Endothelial cell of umbilical vein (primary cell): ENCODE measurements around the gene INPP5A. TPM values are rescaled to one million over a fixed set of nuclear protein-coding genes. Genes with fewer than 3 reads are reported as not detected.

Source experiments
- BruUV-seq: library from RNA; stranded (reverse); fragments of 400-500 nt; replicated peaks from 2 replicates; lab custom pipeline; 2021; lab: Mats Ljungman, UMichigan
- CTCF ChIA-PET: fragments of 300-600, 350-600 bp; sonication (Branson Sonifier 250); formaldehyde crosslinking; loops from one replicate; lab custom pipeline; 2021; ENCODE audit warnings: antibody characterized with exemption, inconsistent platforms; lab: Charles Lee
- POLR2A ChIA-PET: fragments of 300-600, 350-600 bp; sonication (Branson Sonifier 250); formaldehyde crosslinking; loops from one replicate; lab custom pipeline; 2021; ENCODE audit warnings: antibody characterized with exemption, inconsistent platforms; lab: Charles Lee
- DNase-seq: peaks from one replicate; pipeline ENCODE4 v3.0.0-alpha.2; 2011; ENCODE audit warnings: low read depth, low spot score
- FAIRE-seq: peaks from 2 replicates; lab custom pipeline; 2011; peaks lifted over from hg19 to GRCh38; lab: Jason Lieb, UNC
- H2AFZ ChIP-seq: 2 replicates; pipeline ENCODE4 v1.6.0; 2012; ENCODE audit warnings: low read depth, low read length, control low read depth, inconsistent platforms
- H3K27ac ChIP-seq: 2 replicates; pipeline ENCODE4 v1.5.1; 2011; ENCODE audit warnings: low read depth, mild to moderate bottlenecking, control low read depth, low read length, moderate library complexity; ENCODE audit not compliant: insufficient read depth
- H3K27me3 ChIP-seq, 2 experiments: 2 replicates each; pipeline versions ENCODE4 v1.6.0 to v1.6.1; 2011; ENCODE audit warnings: low read length in 2 of 2, mixed read lengths in 1 of 2; ENCODE audit not compliant: control insufficient read depth in 2 of 2, insufficient read depth in 2 of 2
- H3K36me3 ChIP-seq, 2 experiments: 2 replicates in 1 of 2; 3 replicates in 1 of 2; pipeline ENCODE4 v1.5.1; 2011; ENCODE audit warnings: low read length in 2 of 2, mild to moderate bottlenecking in 1 of 2, moderate library complexity in 1 of 2; ENCODE audit not compliant: control insufficient read depth in 2 of 2, insufficient read depth in 2 of 2; ENCODE audit errors: extremely low read depth in 1 of 2
- H3K4me1 ChIP-seq: 3 replicates; pipeline ENCODE4 v1.5.1; 2011; ENCODE audit warnings: mild to moderate bottlenecking, low read length; ENCODE audit not compliant: control insufficient read depth, insufficient read depth; ENCODE audit errors: extremely low read depth
- H3K4me2 ChIP-seq: 2 replicates; pipeline ENCODE4 v1.6.1; 2011; ENCODE audit warnings: low read length, control low read depth, mixed read lengths; ENCODE audit not compliant: insufficient read depth
- H3K4me3 ChIP-seq, 3 experiments: fragments of 200-600 bp in 1 of 3; sonication (generic), shearing (Covaris generic) in 1 of 3; replicated peaks in 1 of 3; 2 replicates each; pipeline ENCODE4 v1.5.1; 2011 to 2016; ENCODE audit warnings: control low read depth in 3 of 3, low read length in 3 of 3, mild to moderate bottlenecking in 2 of 3, inconsistent platforms in 1 of 3, low read depth in 1 of 3, moderate library complexity in 1 of 3; ENCODE audit not compliant: insufficient read depth in 1 of 3
- H3K79me2 ChIP-seq: 2 replicates; pipeline ENCODE4 v1.6.0; 2012; ENCODE audit warnings: low read length, inconsistent platforms; ENCODE audit not compliant: control insufficient read depth, insufficient read depth
- H3K9ac ChIP-seq: replicated peaks from 2 replicates; pipeline ENCODE3; 2011; ENCODE audit warnings: low read length, control low read depth; ENCODE audit not compliant: insufficient read depth; ENCODE audit errors: extremely low read depth
- H3K9me1 ChIP-seq: replicated peaks from 3 replicates; pipeline ENCODE4 v1.6.0; 2011; ENCODE audit warnings: mild to moderate bottlenecking, low read length; ENCODE audit not compliant: control insufficient read depth, insufficient read depth; ENCODE audit errors: extremely low read depth
- H3K9me3 ChIP-seq: replicated peaks from 2 replicates; pipeline ENCODE4 v1.5.1; 2012; ENCODE audit warnings: low read length, inconsistent platforms; ENCODE audit not compliant: control insufficient read depth, insufficient read depth
- H4K20me1 ChIP-seq: replicated peaks from 2 replicates; pipeline ENCODE3; 2011; ENCODE audit warnings: mild to moderate bottlenecking, low read length; ENCODE audit not compliant: control insufficient read depth, insufficient read depth; ENCODE audit errors: extremely low read depth
- CTCF ChIP-seq, 2 donors: IDR thresholded peaks; 1 replicate in 1 of 2; 2 replicates in 1 of 2; pipeline ENCODE4 v1.5.1; 2011; ENCODE audit warnings: low read length in 2 of 2, mild to moderate bottlenecking in 2 of 2, moderate library complexity in 2 of 2, control low read depth in 1 of 2, inconsistent platforms in 1 of 2, low read depth in 1 of 2; ENCODE audit not compliant: insufficient read depth in 1 of 2; ENCODE audit errors: extremely low read depth in 1 of 2
- EZH2 ChIP-seq: IDR thresholded peaks from 2 replicates; pipeline ENCODE4 v1.6.1; 2012; ENCODE audit warnings: borderline replicate concordance, low read depth, mild to moderate bottlenecking, moderate library complexity, low read length, inconsistent platforms; ENCODE audit not compliant: severe bottlenecking
- FOS ChIP-seq: IDR thresholded peaks from 2 replicates; pipeline ENCODE4 v1.6.1; 2011; ENCODE audit warnings: mild to moderate bottlenecking, low read length, moderate library complexity, borderline replicate concordance; ENCODE audit not compliant: insufficient read depth
- GATA2 ChIP-seq: IDR thresholded peaks from 2 replicates; pipeline ENCODE4 v1.7.0; 2011; ENCODE audit warnings: low read depth, mild to moderate bottlenecking, moderate library complexity, mixed read lengths, low read length; ENCODE audit not compliant: insufficient read length, insufficient read depth
- JUN ChIP-seq: IDR thresholded peaks from 2 replicates; pipeline ENCODE4 v1.6.1; 2011; ENCODE audit warnings: borderline replicate concordance, low read depth; ENCODE audit not compliant: insufficient read length, insufficient read depth
- MAX ChIP-seq: IDR thresholded peaks from 2 replicates; pipeline ENCODE4 v1.6.1; 2011; ENCODE audit not compliant: insufficient read depth, insufficient read length
- MYC ChIP-seq: IDR thresholded peaks from one replicate; pipeline ENCODE4 v1.6.1; 2011; ENCODE audit warnings: mild to moderate bottlenecking, low read depth, low read length
- POLR2A ChIP-seq: IDR thresholded peaks from 2 replicates; pipeline ENCODE4 v1.6.1; 2012; ENCODE audit warnings: low read depth, mild to moderate bottlenecking, control low read depth, low read length
- POLR2AphosphoS5 ChIP-seq: IDR thresholded peaks from 2 replicates; pipeline ENCODE4 v1.6.1; 2012; ENCODE audit warnings: low read depth, mild to moderate bottlenecking, control low read depth, low read length, moderate library complexity; ENCODE audit not compliant: insufficient read depth
- dilution Hi-C: fragments of 300-500 bp; cut with MboI; formaldehyde crosslinking; loops from one replicate; pipeline ENCODE4 v1.15.0; 2019; ENCODE audit warnings: low sequenced_read_pairs; ENCODE audit not compliant: extremely low pct_ligation_motif_present
- intact Hi-C: fragments of 100-400 bp; cut with micrococcal nuclease; formaldehyde crosslinking; loops from one replicate; pipeline ENCODE4 v1.10.0; 2022
- polyA plus RNA-seq, 4 experiments: library from polyadenylated mRNA; depleted of rRNA in 3 of 4; stranded (reverse) in 3 of 4; unstranded in 1 of 4; fragments of >200 nt; gene quantifications; 2 replicates each; pipeline versions ENCODE4 v1.2.1 to v1.2.3, GENCODE V29; 2011 to 2012; ENCODE audit warnings: missing spikeins in 1 of 4
- total RNA-seq: library from RNA; stranded (reverse); gene quantifications from 2 replicates; pipeline ENCODE4 v1.2.3, GENCODE V29; 2021

Gene INPP5A
- total and polyA plus RNA-seq, 2 donors (not counting 3 experiments of a cell fraction or from before 2014, with no cell fraction given): 22.9 to 33.2 TPM

- H3K4me2 ChIP-seq: no peak overlapping the region
- no peaks in the 10 kb centered on the region for H3K9me3 ChIP-seq
- BruUV-seq: no TSS peak
- no peaks in the 10 kb centered on the region for H3K79me2 ChIP-seq
- no peak overlapping the region for H3K27ac ChIP-seq
- H3K9ac ChIP-seq: no peak overlapping the region
- no peak for TF ChIP-seq FOS
- TF ChIP-seq EZH2: no peak
- no peak for TF ChIP-seq MAX
- TF ChIP-seq POLR2A: no peak
- TF ChIP-seq GATA2: no peak
- no peak for TF ChIP-seq MYC
- TF ChIP-seq JUN: no peak
- no peak for TF ChIP-seq CTCF (IDR thresholded peaks at IDR 0.05; ENCODE audit: extremely low read depth in 1 of 2, insufficient read depth in 1 of 2, low read depth in 1 of 2, low read length in 2 of 2)
- no peak for TF ChIP-seq POLR2AphosphoS5
- H3K4me1 ChIP-seq: no peaks in the 10 kb centered on the region
- CTCF ChIA-PET: no interaction called here
- intact Hi-C loops: no loop called here
- POLR2A ChIA-PET: no interaction called here
- no peaks in the 10 kb centered on the region for H3K36me3 ChIP-seq
- DNase-seq: no peak
- peaks cover 7 to 18% of the 10 kb centered on the region in 2 experiments for H3K27me3 ChIP-seq
- H3K9me1 ChIP-seq: no peaks in the 10 kb centered on the region
- H4K20me1 ChIP-seq: no peaks in the 10 kb centered on the region
- no peak for FAIRE-seq
- no peak overlapping the region for H2AFZ ChIP-seq
- H3K4me3 ChIP-seq: no peak overlapping the region
- dilution Hi-C loops: no loop called here
These were observed 10.1 kb upstream of the INPP5A start for GRCh38 chr10:132527339-132528063.
